COR-L47 (cell line): ENCODE data around the gene WDR37.
A peak's percentile ranks its signal among the peaks of the same experiment; 100 is the strongest.
"Not testable (repeated sequence)": the region's sequence is repeated elsewhere in the genome, so short reads cannot be mapped to it uniquely, and the experiment has no call there.

Experiments
- DNase-seq: peaks from one replicate; lab custom pipeline; 2025; lab: John Stamatoyannopoulos, UW

The WDR37 gene

DNA sequence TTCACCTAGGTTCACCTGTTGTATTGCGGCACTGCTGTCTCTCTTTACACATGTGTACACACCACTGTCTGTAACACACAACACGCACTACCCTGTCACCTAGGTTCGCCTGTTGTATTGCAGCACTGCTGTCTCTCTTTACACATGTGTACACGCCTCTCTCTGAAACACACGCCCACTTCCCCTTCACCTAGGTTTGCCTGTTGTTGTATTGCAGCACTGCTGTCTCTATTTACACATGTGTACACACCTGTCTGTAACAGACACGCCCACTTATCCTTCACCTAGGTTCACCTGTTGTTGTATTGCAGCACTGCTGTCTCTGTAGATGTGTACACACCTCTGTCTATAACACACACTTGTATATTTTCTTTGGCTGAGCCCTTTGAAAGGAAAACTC lies 51.5 kb downstream of the WDR37 start:
- DNase-seq: peak; percentile 4

DNA sequence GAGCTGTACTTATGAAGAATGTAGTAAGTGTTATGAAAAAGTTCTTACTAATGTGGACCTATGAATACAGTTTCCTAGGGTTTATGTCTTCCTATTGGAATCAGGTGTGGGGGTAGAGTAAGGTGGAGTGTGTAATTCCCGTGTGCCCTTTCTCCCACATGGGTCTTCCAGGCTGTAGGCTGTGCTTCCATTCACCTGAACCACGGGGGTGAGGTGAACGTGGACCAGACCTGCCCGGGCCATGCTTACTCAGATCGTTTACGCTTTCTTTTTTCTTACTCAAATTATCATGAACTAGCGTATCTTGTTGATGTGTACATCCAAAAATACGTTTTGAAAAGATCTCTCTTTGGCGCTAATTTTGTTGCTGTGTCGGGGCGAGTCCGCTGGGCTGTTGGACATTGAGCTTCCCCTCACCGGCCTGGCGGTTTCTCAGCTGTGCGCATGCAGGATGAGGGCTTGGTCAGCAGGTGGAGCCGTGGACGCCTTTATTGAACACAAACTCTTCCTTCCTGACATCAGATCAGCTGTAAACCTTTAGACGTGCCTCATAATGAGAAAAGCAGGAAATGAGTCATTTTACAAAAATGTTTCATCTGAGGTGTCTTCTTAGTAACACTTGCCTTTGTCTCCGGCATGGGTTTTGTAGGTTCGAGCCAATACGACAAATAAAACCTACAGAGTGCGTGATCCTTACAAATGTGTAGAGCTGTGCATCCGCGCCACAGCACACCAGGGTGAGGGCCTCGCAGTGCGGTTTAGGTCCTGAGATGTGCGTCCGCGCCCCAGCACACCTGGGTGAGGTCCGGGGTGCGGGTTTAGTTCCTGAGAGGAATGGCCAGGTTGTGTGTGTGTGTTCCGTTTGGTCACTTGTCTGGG lies 53.8 kb downstream of the WDR37 start:
- peak; percentile 17 for DNase-seq

DNA sequence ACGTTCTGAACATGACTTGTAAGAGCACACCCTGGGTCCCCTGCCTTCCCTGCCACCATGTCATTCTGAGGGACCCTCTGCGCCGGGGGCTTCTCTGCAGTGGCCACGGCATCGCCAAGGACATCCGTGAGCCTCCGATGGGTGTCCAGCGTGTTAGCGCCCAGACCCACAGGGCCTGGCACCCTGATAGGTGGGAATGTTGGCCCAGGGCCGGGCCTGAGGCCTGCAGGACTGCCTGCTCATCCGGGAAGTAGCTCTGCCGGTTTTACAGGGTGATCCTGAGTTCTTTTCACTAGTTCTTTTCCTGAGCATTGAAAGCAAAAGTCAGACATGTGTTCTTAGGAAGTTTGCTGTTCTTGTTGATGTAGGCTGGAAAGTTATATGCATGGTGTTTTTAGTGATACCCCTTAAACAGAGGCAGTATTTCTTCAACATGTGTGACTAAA lies 54.5 kb downstream of the WDR37 start:
- DNase-seq: no peak

DNA sequence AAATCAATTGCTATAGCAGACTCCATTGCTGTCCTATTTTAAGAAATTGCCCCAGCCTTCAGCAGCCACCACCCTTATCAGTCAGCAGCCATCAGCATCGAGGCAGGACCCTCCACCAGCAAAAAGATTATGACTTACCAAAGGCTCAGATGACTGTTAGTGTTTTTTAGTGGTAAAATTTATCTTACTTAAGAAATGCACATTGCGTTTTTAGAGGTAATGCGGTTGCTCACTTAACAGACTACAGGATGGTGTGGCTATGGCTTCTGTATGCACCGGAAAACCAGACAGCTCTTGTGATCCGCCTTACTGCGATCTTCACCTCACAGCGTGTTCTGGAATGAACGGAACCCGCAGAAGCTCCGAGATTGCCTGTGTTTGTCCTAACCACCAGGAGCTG lies 58.1 kb downstream of the WDR37 start:
- DNase-seq: no peak

DNA sequence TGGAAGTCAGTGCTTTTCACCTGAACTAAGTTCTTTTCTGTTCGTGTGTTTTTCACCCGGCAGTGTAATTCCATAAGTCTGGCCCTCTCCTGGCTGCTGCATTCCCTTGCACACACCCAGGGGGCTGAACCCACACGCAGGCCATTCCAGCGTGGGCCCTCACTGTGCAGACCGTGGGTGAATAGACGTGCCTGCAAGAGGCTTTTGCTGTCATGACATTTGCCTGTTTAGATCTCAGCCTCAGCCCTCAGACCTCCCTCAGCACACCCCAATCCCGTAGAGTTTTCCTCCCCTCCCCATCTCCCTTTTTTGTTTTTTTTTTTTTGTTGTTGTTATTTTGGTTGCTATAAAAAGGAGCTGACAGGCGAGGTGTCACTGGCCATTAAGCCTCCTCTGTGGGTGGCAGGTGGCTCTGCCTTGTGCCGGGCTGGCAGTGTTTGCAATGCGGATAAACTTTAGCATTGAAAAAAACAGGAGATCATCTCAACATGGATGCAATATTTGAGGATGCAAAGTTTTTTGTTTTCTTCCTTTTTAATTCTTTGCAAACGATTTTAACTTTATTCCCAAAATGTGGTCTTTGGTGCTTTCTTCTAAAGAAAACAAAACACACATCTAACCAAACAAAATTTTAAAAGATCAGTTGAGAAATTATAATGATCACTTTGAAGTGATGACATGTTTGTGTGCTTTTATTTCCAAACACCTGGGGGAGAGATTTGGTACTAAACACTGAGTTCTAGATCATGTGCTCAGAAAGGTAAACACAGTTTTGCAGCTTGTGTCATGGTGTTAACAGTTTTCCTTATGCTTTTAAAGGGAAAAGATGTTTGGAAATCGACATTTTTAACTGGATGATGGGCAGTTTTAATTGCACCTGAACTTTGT lies 58.8 kb downstream of the WDR37 start:
- DNase-seq: no peak

DNA sequence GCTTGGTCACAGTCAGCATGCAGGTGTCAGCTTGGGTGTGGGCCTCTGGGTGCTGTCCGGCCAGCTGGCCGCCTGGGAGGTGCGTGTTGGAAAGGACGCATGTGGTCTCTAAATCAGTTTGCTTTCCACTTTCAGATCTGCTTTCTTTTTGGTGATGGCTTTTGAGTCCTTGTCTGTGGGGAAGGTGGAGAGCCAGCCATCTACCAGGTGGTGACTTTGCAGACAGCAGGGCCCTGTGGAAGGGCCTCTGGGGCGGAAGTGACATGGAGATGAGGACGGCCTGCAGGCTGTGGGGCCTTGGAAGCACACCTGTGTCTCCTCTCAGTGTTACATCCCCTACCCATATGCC lies 59.4 kb downstream of the WDR37 start:
- no peak for DNase-seq

DNA sequence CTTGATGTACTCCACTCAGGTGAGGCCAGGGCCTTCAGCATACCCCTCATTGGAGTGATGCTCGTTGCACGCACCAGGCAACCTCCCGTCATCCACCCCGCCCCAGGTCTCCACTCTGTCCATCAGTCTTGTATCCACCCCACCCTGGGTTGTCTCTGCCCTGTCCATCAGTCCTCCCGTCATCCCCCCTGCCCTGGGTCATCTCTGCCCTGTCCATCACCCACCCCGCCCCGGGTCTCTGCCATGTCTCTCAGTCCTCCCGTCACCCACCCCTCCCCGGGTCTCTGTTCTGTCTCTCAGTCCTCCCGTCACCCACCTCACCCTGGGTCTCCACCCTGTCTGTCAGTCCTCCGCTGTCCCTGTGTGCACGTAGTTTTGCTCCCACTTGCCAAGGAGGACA lies 59.9 kb downstream of the WDR37 start:
- no peak for DNase-seq

DNA sequence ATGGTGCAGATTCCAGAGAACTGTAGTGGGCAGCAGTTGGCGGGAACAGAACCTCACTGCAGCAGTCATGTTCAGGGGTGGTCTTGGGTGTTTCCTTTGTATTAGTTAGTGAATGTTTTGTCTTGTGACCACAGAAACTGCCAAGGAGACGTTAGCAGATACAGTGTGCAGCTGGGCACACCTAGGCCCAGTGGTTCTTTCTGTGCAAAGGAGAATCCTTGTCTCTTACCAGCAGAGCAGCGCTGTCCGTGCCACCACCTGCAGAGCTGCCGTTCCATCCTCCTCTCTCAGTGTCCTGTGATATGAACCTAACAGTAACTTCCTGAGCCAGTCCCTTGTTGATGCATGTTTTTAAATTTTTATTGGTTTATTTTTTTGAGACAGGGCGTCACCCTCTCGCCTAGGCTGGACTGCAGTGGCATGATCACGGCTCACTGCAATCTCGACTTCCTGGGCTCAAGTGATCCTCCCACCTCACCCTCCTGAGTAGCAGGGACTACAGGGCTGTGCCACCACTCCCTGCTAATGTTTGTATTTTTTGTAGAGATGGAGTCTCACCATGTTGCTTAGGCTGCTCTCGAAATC lies 60.6 kb downstream of the WDR37 start:
- no peak for DNase-seq

DNA sequence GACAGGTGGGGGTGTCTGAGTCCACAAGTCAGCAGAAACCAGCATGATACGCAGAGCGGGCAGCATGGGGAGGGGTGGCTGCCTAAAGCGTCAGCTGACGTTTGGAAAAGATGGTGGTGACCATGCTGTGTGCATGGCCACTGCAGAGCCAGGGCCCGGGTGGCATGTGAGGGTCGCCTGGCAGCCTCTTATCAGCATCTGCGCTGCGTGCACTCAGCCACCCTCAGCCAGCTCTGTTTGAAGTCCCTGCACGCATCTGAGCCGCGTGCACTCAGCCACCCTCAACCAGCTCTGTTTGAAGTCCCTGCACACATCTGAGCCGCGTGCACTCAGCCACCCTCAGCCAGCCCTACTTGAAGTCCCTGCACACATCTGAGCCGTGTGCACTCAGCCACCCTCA lies 61.5 kb downstream of the WDR37 start:
- no peak for DNase-seq

DNA sequence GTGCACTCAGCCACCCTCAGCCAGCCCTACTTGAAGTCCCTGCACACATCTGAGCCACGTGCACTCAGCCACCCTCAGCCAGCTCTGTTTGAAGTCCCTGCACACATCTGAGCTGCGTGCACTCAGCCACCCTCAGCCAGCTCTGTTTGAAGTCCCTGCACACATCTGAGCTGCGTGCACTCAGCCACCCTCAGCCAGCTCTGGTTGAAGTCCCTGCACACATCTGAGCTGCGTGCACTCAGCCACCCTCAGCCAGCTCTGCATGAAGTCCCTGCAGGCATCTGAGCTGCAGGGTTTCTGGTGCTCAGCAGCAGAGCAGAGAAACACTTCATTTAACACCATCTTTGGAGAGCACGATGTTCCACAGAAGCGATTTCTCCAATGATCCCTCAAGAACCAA lies 62.1 kb downstream of the WDR37 start:
- not testable (repeated sequence) for DNase-seq

DNA sequence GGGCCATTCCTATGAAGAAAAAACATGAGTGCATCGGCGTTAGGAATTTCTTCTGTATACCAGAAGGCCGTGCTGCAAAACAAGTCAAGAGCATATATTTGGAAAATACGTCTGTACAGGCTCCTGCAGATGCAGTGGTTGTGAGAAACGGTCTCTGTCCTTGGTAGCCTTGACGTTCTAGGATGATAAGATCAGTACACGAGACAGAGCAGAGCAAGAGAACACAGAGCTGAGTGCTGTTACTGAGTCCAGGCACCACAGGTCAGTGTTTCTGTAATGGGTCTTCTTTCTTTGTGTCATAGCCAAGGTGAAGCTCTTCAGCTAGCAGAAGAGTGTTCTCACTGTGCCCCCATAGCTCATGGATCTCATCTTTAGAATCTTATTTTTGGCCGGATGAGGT lies 62.8 kb downstream of the WDR37 start:
- DNase-seq: no peak

DNA sequence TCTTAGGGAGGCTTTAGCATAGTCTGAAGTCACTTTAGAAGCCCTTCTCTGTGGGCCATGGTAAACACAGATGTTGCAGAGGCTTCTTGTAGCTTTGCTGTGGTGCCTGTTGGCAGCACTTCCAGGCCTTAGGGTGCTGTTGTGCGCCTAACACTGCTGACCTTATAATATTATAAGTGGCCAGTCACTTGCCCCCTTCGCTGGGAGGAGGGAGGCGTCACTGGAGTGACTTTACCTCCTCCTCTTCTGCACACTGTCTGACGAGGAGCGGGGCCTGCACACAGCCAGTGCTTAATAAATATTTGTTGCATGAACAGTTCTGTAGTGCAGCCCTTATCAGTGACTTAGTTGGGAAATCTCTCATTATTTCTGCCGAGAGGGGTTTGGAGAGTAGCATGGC lies 63.3 kb downstream of the WDR37 start:
- no peak for DNase-seq

DNA sequence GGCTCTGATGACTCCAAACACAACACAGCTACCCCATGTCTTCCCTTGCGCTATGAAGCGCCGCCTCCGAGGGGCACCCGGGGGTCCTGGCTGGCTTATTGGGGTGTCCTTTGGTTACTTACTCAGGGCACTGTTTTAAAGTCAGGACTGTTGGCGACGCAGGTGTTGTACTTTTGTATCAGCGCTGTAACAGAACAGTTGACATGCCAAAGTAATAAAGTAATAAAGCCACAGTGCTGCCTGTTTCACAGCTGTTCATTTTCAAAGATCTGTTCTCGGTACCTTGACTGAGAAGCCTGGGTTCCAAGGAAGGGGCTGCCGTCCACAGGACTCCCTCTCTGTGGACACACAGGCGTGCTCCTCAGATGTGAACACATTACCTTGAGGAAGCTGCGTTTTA lies 64.1 kb downstream of the WDR37 start:
- no peak for DNase-seq

DNA sequence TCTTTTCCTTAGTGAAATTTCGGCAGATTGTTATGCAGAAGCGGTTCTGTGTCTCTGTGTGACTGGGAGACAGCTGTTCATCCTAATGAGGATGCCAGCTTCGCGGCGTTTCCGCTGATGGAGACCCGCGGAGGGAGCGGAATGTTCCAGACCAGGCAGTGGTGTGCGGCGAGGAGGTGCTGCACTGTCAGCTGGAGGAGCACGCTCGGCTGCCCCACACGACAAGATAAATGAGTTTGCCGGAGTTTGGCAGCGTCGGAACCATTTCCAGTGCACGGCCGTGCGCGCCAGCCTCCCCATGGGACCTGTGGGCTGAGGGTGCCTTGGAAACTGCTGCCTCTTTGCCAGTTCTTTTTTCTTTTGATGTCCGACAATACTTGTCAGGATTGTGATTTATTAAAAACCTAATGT lies 64.6 kb downstream of the WDR37 start:
- DNase-seq: no peak

DNA sequence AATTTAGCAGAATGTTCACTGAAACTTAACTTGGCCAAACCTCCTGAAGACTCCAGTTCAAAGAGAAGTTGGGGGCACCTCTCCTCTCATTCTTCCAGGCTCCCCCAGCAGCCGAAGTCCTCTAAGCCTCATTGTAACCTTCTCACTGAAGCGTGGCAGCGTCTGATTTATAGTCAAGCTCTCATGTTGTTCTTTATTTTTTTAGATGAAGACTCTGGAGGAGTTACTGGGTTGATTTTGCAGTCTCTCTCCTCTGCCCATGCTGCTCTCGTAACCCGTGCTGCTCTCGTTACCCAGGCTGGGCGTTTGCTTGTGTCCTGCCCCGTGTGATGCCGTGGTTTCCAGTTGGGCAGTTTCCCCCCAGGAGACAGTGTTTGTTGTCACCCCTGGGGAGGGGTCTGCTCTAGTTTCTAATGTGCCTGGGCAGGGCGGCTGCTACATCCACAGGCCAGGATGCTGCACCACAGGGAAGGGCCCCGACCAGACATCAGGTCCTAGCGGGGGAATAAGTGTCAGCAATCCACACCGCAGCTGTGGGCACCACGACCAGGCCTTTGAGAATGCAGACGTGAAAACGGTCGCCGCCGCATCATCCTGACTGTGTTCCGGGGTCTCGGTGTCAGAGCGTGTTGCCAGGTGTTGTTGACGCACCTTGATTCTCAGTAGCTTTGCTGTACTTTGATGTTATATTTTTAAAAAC lies 65.2 kb downstream of the WDR37 start:
- no peak for DNase-seq

DNA sequence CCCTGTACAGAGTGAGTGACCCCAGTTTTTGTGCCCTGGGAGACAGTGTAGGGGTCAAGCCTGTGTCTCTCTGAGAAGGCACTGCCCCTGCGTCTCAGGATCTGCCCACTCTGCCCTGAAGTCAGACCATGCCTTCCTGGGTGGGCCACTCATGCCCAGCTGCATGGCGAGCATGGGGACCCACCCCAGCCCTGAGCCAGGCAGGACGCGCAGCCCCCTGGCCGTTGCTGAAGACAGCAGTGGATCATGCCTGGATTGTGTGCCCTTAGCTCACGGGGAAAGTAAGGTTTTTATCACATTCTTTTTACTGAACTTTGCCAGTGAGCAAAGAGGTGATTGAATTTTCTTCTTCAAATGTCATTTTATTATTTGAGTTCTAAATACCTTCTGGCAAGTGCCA lies 66.2 kb downstream of the WDR37 start:
- no peak for DNase-seq

DNA sequence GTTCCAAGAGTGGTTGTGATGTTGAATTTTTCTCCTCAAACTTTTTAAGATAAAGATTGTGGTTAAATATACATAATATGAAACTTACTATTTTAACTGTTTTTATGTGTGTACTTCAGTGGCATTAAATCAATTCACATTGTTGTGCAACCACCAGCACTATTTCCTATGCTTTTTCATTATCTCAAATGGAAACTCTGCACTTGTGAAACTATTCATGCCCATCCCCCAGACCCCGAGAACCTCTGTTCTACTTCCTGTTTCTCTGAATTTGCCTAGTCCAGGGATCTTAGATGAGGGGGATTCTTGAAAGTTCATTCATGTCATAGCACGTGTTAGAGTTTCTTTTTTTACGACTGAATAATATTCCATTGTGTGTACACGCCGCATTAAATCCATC lies 67.0 kb downstream of the WDR37 start:
- no peak for DNase-seq

DNA sequence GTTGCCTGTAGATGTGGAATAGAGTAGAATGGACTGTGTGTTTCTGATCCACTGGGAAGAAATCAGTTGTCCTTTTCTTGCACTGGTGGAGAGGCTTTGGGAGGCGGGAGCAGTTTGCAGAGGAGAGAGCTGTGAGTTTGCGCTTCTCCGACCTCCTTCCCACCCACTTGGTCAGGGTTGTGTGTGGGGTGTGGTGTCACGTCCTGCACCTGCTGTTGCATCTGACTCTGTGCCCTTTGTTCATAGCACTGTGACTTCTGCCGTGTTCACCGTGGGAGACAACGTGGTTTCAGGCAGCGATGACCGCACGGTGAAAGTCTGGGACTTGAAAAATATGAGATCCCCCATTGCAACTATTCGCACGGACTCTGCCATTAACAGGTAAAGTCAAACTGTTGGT lies 67.8 kb downstream of the WDR37 start:
- DNase-seq: no peak

DNA sequence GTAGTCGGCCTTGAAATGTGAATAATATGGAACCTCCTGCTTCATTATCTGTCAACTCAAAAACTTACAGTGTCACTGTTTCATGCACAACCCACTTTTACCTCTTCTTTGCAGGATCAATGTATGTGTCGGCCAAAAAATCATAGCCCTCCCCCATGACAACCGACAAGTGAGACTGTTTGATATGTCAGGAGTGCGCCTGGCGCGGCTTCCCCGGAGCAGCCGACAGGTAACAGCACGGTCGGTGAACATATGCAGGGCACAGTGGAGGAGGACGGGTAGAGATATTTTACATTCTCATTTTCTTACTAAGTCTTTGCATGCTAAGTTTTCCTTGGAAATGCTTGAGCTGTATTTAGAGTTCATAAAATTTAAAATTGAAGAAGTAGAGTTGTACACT lies 68.6 kb downstream of the WDR37 start:
- no peak for DNase-seq

DNA sequence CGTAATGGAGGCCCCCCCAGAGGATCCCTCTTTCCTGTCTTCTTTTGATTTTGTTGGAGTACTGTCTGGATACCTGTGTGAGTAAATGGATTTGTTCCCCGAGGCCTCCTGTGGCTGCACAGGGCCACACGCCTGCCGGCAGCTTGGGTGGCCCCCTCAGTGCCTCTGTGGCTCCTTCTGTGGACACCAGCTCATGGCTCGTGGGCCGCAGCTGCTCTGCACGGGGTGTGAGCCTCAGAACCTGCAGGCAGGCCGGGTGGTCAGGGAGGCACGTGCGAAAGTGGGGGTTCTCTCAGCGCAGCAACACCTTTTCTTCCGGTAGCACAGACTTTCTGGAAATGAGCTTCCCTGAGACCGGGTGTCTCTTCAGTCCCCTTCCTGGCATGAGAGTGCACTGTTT lies 70.3 kb downstream of the WDR37 start:
- DNase-seq: no peak

DNA sequence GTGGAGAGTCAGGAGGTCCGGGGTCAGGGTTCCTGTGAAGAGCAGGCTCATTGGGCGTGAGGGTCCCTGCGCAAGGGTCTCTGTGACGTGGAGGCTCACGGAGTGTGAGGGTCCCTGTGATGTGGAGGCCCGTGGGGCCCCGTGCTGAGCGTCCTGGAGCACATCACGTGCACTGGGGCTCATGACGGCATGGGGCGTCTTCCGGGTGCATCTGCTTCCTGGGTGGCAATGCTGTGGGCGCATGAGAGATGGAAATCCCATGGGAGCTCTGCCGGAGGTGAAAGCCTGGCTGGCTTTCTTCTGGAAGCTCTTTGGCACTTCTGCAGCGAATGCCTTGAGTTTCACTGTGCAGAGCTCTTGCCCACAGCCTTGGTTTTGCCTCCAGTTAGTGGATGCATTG lies 71.4 kb downstream of the WDR37 start:
- DNase-seq: no peak

DNA sequence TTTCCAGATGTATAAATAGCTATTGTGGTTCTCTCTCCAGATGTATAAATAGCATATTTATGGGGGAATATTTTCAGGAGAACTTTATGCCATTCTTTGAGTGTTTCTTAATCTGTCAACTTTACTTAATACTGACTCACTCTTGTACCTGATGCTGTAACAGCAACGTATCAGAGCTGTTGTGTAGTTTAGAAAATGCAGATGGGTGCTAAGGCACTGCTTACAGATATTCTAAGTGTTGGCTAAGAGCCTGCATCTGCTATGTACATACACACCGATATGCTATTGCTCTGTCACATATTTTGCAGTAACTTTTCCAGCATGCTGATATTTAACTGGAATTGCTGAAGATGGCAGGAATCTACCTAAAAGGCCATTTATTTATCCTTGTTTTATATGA lies 71.9 kb downstream of the WDR37 start:
- DNase-seq: no peak
